Sigmoid colon (tissue), 7 donors: ENCODE measurements around the gene MAP4K4. TPM values are rescaled to one million over a fixed set of nuclear protein-coding genes. Genes with fewer than 3 reads are reported as not detected.

Source experiments
- DNase-seq: peaks from one replicate; pipeline ENCODE4 v3.0.0-alpha.2; 2019
- H3K27ac ChIP-seq, 4 donors: fragments of 200-600 bp; sonication (generic); one replicate each; pipeline ENCODE4 v1.5.1; 2016 to 2019; ENCODE audit warnings: mild to moderate bottlenecking in 1 of 4
- H3K27me3 ChIP-seq, 3 donors: fragments of 200-600 bp; sonication (generic); one replicate each; pipeline ENCODE4 v1.5.1; 2019; ENCODE audit warnings: mild to moderate bottlenecking in 1 of 3
- H3K36me3 ChIP-seq, 4 donors: fragments of 200-600 bp; sonication (generic); one replicate each; pipeline ENCODE4 v1.5.1; 2016 to 2019
- H3K4me1 ChIP-seq, 4 donors: fragments of 200-600 bp; sonication (generic); one replicate each; pipeline ENCODE4 v1.5.1; 2017 to 2019
- H3K4me3 ChIP-seq, 4 donors: fragments of 200-600 bp; sonication (generic); one replicate each; pipeline ENCODE4 v1.5.1; 2017 to 2019; ENCODE audit warnings: mild to moderate bottlenecking in 2 of 4, moderate library complexity in 1 of 4
- H3K9me3 ChIP-seq, 4 donors: fragments of 200-600 bp in 3 of 4; sonication (generic) in 3 of 4; one replicate each; pipeline versions ENCODE4 v1.5.1 to v1.6.1; 2013 to 2019
- CTCF ChIP-seq, 4 experiments: fragments of 450-650 bp in 3 of 4; fragments of 200-600 bp in 1 of 4; IDR thresholded peaks; one replicate each; pipeline ENCODE4 v1.5.1; 2016 to 2019; ENCODE audit warnings: antibody characterized with exemption in 4 of 4, mild to moderate bottlenecking in 3 of 4, moderate library complexity in 2 of 4
- EP300 ChIP-seq, 4 donors: sonication (generic); formaldehyde crosslinking; IDR thresholded peaks; one replicate each; pipeline ENCODE4 v1.6.1; 2017; ENCODE audit warnings: antibody characterized with exemption in 4 of 4
- POLR2A ChIP-seq, 2 donors: fragments of 450-650 bp; IDR thresholded peaks; one replicate each; pipeline ENCODE4 v1.6.1; 2016; ENCODE audit warnings: antibody characterized with exemption in 2 of 2, mild to moderate bottlenecking in 2 of 2, moderate library complexity in 2 of 2
- POLR2AphosphoS5 ChIP-seq, 4 donors: sonication (generic); formaldehyde crosslinking; IDR thresholded peaks; one replicate each; pipeline ENCODE4 v1.6.1; 2017; ENCODE audit warnings: antibody characterized with exemption in 4 of 4
- WGBS, 2 donors: extraction: QIAGEN DNeasy Blood & Tissue Kit; methylation state at CpG; one replicate each; pipeline ENCODE4 v1.1.7; 2013; 5-methylcytosine and 5-hydroxymethylcytosine counted together
- intact Hi-C: fragments of 100-400 bp; cut with DNase I; formaldehyde crosslinking; loops from one replicate; pipeline ENCODE4 v1.15.1; 2023
- polyA plus RNA-seq, 3 donors: library from polyadenylated mRNA; stranded (reverse); fragments of 200-250 nt; gene quantifications; one replicate each; pipeline ENCODE4 v1.2.3, GENCODE V29; 2013
- total RNA-seq, 4 donors: library from RNA; depleted of rRNA; stranded (reverse); fragments of >200 nt; gene quantifications; one replicate each; pipeline ENCODE4 v1.1.0, GENCODE V29; 2016
- donor health status: healthy with polysubstance abuse.
- donor health status: Bipolar disorder and iron deficiency.
- donor health status: healthy.

MAP4K4 gene
- total and polyA plus RNA-seq, 7 donors, result 8.8 to 62.9 (median 37.2) TPM

DNA sequence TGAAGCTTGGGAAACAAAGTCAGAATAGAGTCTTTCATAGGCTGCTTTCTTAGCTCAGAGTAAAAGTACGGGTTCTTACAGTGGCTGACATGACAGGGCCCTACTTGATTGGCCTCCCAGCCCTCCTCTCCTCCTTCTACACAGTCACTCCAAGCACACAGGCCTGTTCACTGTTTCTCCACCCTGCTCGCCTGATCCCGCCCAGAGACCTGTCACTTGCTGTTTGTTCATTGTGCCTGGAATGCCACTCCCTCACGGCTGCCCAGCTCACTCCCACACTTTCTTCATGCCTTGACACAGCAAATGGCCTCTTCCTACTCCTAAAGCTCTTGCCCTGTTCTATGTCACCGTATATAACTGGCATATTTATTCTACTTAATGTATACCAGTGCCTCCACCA lies 104.8 kb downstream of the MAP4K4 start:
- Histone ChIP-seq H3K4me1 (peaks cover 0 to 71% (median 58%) of the 10 kb centered on the region in 4 donors), H3K27me3 (no peaks in the 10 kb centered on the region), H3K9me3 (no peaks in the 10 kb centered on the region), H3K27ac (no peak overlapping the region), H3K4me3 (no peak overlapping the region), H3K36me3 (no peaks in the 10 kb centered on the region)
- 21 to 74% methylated on average over 5 of the region's 5 CpGs for WGBS, 2 donors
- intact Hi-C loops, result no loop called here
- DNase-seq, result no peak
- TF ChIP-seq POLR2A (IDR thresholded peaks at IDR 0.05), result no peak
- no peak for TF ChIP-seq CTCF (IDR thresholded peaks at IDR 0.05)
- no peak for TF ChIP-seq EP300 (IDR thresholded peaks at IDR 0.05)

GRCh38 chr2:101803128-101803527 lies 105.6 kb downstream of the MAP4K4 start:
- Histone ChIP-seq H3K9me3 (no peaks in the 10 kb centered on the region), H3K4me3 (no peak overlapping the region), H3K4me1 (peaks cover 0 to 79% (median 64%) of the 10 kb centered on the region in 4 donors), H3K36me3 (no peaks in the 10 kb centered on the region), H3K27me3 (no peaks in the 10 kb centered on the region), H3K27ac (no peak overlapping the region)
- no peak for TF ChIP-seq EP300 (IDR thresholded peaks at IDR 0.05)
- TF ChIP-seq CTCF (IDR thresholded peaks at IDR 0.05), result no peak
- intact Hi-C loops, result no loop called here
- WGBS, 2 donors, result 69 to 95% methylated on average over 1 of the region's 1 CpG
- DNase-seq, result no peak

DNA sequence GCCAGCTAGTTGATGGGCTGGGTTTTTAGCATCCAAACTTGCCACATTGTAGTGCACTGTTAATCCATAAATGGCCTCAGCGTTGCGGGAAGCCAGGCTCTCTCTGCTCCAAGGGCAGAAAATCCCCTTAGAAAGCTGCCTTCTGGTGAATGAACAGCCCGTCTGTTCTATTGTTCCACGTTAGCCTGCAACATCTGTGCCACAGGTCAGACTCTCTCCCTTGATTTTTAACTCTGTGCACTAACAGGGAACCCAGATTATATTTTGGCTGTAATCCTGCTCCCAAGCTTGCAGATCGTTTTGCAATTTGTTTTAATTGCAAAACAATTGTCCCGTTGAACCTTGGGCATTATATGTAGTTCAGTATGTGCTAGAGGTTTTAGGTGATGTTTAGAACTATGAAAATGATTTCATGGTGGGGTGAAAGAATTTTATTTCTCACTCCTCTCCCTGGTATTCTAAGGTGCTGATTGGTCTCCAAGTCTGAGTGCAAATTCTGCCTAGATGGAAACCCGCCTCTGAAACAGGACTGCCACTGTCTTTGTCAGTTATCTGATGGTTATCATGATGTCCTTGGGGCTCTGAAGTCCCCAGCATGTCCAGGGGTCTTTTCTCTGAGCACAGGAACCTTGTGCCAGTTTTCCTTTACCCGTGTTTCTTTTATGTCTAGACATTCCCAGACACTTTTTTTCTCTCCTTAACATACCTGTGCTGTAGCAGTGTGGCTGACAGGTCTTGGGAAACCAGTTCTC lies 106.6 kb downstream of the MAP4K4 start:
- intact Hi-C loops, result no loop called here
- H3K9me3 ChIP-seq, result no peaks in the 10 kb centered on the region
- peaks cover 0 to 77% (median 60%) of the 10 kb centered on the region in 4 donors for H3K4me1 ChIP-seq
- DNase-seq, result no peak
- WGBS, 2 donors, result 36 to 73% methylated on average over 8 of the region's 8 CpGs
- H3K27me3 ChIP-seq, result no peaks in the 10 kb centered on the region
- no peak overlapping the region for H3K4me3 ChIP-seq
- no peaks in the 10 kb centered on the region for H3K36me3 ChIP-seq
- TF ChIP-seq EP300 (IDR thresholded peaks at IDR 0.05) (no peak), CTCF (IDR thresholded peaks at IDR 0.05) (no peak), POLR2AphosphoS5 (IDR thresholded peaks at IDR 0.05) (no peak), POLR2A (IDR thresholded peaks at IDR 0.05) (no peak)
- H3K27ac ChIP-seq, result no peak overlapping the region

DNA sequence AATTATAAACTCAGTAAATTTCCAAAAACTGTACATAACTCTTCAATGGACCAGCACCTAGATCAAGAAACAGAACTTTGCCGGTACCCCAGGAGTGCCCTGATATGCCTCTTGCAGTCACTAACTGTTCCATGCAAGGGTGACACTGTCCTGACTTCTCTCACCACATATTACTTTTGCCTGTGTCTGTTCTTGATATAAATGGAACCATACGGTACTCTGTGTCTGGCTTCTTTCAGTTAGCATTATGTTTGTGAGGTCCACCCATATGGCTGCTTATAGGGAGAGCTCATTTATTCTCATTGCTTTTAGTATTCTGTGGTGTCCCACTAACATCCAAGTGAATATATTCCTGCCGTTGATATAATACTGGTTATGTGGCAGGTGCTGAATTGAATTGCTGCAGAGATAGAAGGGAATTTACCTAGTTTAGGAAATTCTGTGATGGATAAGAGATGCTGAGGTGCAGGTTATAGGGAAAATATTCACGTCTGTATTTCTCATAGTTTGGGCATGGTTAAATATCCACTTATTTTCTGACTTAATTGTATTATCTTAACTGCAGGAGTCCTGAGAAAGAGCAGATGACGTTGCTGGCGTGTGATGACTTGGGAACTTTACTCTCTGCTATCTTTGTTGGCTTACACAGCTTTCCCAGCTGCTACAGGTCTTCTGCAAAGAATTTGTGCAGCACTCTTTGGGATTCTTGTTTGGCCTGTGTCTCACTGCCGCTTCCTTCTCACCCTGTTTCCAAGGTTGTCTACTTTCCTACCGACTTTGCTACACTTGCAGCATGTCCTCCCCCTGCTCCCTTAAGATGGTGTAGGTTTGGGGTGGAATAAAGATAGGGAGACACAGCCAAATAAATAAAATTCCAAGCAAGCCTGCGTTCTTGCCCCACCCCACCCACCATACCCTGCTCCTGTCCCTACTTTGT lies 107.9 kb downstream of the MAP4K4 start:
- WGBS, 2 donors, result 77 to 82% methylated on average over 9 of the region's 9 CpGs
- no peak for DNase-seq
- intact Hi-C loops, result no loop called here
- Histone ChIP-seq H3K36me3 (no peaks in the 10 kb centered on the region), H3K9me3 (no peaks in the 10 kb centered on the region), H3K27ac (peak overlapping the region; percentile 4 to 58 (median 37)), H3K27me3 (no peaks in the 10 kb centered on the region), H3K4me1 (peaks cover 0 to 79% (median 65%) of the 10 kb centered on the region in 4 donors), H3K4me3 (no peak overlapping the region)
- TF ChIP-seq POLR2A (IDR thresholded peaks at IDR 0.05) (no peak), POLR2AphosphoS5 (IDR thresholded peaks at IDR 0.05) (peak in 1 of 4 donors; percentile 10), CTCF (IDR thresholded peaks at IDR 0.05) (no peak), EP300 (IDR thresholded peaks at IDR 0.05) (no peak)
